SHP77 (cell line): ENCODE results near the gene POLR3A.

Experiments used
- DNase-seq, 2 experiments: peaks; one replicate each; lab custom pipeline; 2025; lab: John Stamatoyannopoulos, UW

Gene POLR3A

GRCh38 chr10:78046711-78047269 is 17.5 kb upstream of the POLR3A start:
- DNase-seq = no peak

DNA sequence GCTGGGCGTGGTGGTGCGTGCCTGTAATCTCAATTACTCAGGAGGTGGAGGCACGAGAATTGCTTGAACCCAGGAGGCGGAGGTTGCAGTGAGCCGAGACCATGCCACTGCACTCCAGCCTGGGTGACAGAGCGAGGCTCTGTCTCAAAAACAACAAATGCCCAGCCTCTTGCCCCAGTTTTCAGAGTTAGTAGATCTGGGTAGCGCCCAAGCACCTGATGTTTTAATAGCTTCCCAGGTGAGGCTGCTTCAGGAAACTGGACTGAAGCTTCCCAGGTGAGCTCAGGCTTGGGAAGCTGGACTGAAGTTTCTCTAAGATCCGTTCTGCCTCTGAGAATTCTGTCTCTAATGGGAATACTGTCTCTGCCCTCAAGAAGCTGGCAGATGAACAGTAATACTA is 16.5 kb upstream of the POLR3A start:
- no peak for DNase-seq

DNA sequence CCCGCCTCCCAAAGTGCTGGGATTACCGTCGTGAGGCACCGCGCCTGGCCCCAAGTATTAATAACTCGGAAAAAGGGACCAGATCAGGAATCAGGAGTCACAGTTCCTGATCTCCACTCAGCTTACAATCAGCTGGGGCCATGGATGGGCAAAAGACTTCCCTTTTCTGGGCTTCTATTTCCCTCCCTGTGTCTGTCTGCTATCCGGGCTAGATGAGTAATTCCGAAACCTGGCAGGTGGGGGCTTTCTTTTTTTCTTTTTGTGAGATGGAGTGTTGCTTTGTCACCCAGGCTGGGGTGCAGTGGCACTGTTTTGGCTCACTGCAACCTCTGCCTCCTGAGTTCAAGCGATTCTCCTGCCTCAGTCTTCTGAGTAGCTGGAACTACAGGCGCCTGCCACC is 15.9 kb upstream of the POLR3A start:
- DNase-seq = no peak

GRCh38 chr10:78044699-78045098 is 15.4 kb upstream of the POLR3A start:
- no peak for DNase-seq

DNA sequence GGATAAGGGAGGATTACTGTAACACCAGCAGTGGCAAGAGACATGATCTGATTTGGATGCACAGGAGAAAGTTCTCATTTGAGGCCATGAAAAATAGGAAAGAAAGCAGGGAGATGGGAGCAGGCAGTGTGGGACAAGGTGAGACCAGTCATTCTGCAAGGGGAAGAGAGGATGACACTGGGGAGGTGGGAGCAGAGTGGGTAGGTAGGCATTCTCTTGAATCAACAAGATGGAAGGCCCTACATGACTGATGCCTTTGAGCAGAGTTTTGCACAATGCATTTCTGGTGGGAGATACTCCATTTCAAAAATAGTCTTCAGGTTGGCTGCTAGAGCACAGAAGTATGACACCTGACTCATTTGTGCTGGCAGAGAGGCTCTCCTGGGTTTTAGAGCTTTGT is 14.9 kb upstream of the POLR3A start:
- no peak for DNase-seq

DNA sequence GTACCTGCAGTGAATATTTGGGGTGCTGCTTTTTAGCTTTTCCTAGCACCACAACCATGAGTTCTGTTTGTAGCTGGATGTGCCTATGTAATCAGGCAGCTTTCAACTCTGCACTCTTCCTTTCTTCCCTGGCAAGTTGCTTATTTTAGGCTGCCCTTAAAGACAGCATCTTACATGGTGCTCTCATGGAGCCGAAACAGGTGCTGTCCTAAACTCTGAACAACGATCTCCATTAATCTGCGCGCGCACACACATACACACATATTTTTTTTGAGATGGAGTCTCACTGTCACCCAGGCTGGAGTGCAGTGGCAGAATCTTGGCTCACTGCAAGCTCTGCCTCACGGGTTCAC is 13.4 kb upstream of the POLR3A start:
- no peak for DNase-seq

DNA sequence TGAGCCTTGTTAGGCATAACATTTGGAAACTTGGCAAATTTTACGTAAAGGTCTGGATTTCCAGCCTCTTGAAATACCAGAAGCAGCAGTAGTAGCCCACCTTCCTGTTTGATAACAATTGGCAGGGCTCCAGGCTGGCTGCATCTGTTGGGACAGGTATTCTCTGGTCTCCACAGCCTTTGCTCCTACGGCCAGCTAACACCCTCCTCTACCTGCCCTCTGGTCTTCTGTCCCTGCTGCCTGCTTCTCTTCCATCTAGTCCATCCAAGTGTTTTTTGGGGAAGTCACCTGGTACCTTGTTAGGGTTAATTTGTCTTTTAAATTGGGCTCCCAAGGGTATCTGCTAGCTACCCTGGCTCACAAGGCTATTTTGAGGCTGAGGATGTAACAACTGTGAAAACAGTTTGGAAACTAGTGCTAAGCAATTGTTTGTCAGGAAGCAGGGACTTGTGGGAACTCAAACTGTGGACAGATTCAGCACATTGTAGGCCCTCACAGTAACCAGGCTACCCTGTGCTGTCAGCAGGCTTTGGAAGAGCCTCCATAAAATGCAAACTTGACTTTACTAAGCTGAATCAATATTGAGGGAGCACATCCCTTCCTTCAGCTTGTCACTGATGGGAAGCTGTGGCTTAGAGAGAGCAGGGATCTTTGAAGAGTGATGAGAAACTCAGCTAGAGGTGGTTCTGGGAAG is 12.9 kb upstream of the POLR3A start:
- DNase-seq = no peak

GRCh38 chr10:78041170-78042057 is 12.1 kb upstream of the POLR3A start:
- no peak for DNase-seq

DNA sequence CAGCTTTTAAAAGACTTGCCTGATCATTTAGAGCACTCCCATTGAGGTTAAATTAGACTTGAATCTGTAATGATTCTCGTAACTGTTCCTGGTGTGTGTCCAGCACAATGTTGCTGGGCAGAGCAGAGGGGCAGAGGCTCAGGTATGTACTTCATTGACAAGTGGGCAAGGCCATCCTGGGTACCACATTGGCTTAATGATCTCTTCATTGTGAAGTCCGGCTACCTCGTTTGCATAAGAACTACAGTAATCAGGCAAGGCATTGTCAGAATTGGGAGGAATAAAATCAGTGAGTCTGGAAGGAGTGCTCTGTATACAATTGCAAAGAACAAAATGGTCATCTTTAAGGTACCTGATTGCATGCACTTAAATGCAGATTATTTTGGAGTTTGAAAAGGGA is 10.4 kb upstream of the POLR3A start:
- no peak for DNase-seq

GRCh38 chr10:78038791-78039547 is 9.7 kb upstream of the POLR3A start:
- no peak for DNase-seq

- DNase-seq = no peak
Measured at GRCh38 chr10:78038105-78038504, 8.8 kb upstream of the POLR3A start.

DNA sequence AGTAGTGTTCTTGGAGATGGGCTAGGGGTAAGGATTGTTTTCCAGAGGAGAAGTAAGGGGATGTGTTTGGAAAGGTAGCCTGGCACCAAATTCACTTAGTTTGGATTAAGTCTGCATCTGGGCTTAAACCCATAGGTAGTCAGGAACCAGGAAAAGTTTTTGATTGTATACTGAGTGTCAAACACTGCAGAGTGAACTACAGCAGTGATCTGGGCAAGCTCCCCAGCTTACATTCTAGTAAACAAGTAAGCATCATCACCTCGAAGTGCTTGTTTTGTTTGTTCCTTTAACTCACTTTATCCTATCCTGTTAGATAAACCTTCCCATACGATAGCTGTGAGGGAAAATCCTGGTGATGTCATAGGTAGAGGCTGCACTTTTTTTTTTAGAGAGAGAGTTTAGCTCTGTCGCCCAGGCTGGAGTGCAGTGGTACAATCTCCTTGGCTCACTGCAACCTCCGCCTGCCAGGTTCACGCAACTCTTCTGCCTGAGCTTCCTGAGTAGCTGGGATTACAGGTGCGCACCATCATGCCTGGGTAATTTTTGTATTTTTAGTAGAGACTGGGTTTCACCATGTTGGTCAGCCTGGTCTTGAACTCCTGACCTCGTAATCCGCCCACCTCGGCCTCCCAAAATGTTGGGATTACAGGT is 6.7 kb upstream of the POLR3A start:
- DNase-seq = no peak

DNA sequence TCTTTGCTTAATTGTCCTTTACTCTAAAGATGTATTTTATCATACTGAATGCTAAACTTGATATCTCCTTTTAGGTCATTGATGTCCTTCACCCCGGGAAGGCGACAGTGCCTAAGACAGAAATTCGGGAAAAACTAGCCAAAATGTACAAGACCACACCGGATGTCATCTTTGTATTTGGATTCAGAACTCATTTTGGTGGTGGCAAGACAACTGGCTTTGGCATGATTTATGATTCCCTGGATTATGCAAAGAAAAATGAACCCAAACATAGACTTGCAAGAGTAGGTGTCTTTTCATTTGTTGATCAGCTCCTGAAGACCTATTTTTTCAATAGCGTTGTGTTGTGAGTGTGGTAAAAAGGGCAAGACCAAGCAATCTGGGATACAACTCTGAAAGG is 6.1 kb upstream of the POLR3A start:
- DNase-seq = no peak

DNA sequence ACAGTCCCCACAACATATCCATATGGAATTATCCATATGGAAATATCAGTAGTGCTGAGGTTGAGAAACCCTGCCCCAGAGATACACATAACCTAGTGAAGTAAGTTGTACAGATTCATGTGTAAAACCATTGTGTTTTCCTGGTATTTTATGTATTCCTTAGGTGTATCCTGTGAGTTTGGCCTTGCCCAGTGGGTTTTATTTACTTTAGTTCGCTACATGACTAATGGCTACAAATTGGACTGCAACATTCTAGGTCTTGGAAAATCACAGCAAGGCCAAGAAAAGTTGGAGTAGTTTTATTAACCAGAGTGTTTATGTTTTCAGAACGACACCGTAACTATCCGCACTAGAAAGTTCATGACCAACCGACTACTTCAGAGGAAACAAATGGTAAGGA is 5.7 kb upstream of the POLR3A start:
- DNase-seq = no peak

- DNase-seq = peak; percentile 78 to 87
Measured at GRCh38 chr10:78033637-78034470, 4.5 kb upstream of the POLR3A start, which contains the start of gene RPS24. RPS24 (plus strand) TSS chr10:78033863; CDS start chr10:78033902, 39 bp downstream.

- DNase-seq = no peak
Measured at GRCh38 chr10:78033387-78033636, 4.0 kb upstream of the POLR3A start.

DNA sequence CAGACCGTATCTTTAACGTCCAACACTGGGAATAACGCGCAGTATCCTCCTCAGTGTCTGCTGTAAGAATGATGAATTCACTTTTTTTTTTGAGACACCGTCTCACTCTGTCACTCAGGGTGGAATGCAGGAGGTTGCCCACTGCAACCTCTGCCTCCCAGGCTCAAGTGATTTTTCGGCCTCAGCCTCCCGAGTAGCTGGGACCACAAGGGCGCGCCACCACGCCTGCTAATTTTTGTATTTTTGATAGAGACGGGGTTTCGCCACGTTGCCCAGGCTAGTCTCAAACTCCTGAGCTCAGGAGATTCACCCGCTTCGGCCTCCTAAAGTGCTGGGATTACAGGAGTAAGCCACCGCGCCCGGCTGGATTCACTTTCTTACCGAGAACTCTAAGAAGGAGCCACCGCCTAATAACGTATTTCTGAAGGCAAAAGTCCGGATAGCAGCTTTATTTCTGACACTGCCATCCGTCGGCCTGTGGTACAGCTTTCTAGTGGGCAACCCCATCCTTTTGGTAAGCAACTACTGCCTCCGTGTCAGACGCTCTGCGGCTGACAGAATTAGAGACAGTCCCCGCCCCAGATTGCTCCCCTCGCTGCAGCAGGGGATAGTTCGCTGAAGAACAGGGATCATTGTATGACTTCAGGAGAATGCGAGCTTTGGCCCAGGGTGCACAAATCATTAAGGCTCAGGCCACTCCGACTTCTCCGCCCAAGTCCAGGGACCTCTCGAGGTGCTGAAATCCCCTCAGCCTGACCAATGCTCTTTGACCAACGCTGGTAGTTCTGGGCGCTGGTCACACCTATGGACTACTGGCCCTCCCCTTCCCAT is 662 bp downstream of the POLR3A start:
- no peak for DNase-seq

DNA sequence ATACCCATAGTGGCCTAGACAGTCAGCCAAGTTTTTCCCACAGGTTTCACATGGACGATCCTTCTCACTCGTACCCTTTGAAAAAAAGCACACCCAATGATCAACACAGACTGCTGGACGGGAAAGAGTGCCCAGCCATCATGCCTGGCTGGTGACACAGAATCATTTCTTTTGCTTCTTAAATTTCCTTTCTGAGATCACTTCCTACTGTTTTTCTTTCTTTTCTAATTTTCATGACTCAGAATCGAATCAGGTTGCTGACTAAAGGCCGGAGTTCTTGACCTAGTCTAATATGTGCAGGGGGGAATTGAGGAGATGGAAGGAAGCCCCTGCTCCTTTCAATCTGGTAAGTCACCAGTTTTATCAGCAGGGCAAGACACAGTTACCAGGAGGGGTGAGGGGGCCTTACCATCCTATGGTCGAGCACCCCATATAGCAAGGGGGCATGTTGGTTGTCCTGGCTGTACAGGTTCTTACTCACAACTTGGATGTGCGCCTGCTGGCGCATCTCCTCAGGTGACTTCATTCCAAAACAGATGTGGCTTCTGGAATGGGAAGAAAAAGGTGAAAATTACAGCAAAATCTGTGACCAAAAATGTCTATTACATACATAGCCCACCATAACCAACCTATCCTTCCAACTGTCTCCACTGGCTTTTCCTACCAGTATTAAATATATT is 3.5 kb downstream of the POLR3A start:
- DNase-seq = no peak

DNA sequence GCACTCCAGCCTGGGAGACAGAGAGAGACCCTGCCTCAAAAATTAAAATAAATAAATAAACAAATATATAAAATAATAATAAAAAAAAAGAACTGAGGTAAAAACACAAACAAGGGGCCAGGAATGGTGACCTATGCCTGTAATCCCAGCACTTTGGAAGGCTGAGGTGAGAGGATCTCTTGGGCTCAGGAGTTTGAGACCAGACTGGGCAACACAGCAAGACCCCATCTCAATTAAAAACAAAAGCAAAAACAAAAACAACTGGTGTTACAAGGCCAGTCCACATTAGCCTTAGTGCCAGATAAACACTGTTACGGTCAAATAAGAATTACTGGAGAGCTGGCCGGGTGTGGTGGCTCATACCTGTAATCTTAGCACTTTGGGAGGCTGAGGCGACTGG is 5.6 kb downstream of the POLR3A start:
- DNase-seq = no peak

DNA sequence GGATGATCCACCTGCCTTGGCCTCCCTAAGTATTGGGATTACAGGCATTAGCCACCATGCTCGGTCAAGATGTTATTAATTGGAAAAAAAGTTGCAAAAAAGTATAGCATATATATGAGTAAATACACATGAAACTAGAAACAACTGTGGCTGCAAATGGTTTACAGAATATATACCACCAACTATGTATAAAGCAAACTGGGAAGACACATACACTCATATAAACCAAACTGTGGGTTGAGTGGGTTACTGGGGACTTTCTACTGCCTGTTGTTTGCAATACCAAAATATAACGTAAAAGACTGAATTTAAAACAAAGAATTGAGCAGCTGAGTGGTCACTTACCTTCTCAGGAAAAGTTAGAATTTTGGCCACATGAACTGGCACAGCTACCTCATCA is 8.1 kb downstream of the POLR3A start:
- DNase-seq = no peak
